NCI-H1105 (cell line): ENCODE data around the gene ZFYVE28.
A peak's percentile ranks its signal among the peaks of the same experiment; 100 is the strongest.

ENCODE experiments used
- DNase-seq: peaks from one replicate; lab custom pipeline; 2025; lab: John Stamatoyannopoulos, UW

ZFYVE28 gene

DNA sequence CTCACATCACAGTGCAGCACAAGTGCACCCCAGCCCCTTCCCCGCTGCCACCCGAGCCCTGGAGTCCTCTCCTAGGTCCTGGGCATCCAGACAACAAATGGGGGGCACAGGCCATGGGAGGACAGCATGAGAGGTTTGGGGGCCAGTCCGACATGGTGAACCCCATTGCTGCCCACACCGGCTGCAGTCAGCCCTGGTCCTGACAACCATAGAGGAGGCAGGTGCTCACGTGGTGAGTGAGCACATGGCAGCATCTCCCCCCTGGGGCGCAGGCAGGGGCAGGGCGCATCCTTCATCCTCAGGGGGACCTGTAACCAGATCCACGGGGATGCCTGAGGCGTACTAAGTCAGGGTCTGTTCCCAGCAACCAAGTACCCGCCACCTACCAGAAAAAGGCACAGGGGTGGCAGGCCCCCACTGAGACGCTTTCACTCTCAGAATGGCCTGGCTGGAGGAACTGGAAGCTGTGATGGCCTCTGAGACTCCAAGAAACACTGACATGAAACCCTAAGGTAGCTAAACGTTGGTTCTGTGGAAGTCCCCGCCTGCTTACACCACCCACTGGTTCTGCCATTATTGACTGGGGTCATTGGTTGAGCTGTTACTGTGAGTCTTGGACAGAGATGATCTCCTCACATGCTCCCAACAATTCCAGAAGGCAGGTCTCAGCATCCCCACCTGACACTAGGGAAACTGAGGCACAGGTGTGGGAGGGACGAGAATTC lies 6.5 kb downstream of the ZFYVE28 start:
- no peak for DNase-seq

DNA sequence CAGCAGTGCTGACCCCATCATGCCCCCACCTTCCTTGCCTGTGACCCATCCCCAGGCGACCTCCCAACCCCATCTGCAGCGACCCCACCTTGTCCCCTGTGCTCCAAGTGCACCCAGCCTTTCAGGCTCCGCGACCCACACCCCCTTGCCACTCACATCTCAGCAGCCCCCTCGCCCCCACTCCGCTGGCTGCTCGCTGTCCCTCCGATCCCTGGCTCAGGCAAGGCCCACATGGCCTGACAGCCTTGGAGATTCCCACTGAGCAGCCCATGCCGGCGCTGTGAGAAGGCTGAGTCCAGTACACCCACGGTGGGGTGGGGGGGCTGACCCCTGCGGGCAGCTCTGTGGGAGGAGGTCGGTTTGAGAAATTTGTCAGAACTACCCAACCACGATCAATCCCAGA lies 9.1 kb downstream of the ZFYVE28 start:
- no peak for DNase-seq

DNA sequence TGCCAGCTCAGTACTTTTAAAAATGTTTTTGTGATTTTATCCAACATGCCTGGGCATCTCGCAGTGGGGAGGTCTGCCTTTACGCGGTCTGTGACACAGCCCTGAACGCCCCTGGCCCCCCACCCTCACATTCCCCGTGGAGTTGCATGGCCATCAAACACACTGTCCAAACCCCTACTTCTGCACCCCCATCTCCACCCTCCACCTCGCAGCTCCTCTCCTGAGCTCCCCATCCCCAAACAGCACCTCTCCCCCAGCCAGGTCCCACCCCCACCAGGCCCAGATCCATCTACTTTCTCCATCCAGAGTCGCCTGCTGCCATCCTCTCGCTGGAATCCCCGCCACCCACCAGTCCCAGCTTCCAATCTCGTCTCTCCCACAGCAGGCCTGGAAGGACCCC lies 9.5 kb downstream of the ZFYVE28 start:
- no peak for DNase-seq

DNA sequence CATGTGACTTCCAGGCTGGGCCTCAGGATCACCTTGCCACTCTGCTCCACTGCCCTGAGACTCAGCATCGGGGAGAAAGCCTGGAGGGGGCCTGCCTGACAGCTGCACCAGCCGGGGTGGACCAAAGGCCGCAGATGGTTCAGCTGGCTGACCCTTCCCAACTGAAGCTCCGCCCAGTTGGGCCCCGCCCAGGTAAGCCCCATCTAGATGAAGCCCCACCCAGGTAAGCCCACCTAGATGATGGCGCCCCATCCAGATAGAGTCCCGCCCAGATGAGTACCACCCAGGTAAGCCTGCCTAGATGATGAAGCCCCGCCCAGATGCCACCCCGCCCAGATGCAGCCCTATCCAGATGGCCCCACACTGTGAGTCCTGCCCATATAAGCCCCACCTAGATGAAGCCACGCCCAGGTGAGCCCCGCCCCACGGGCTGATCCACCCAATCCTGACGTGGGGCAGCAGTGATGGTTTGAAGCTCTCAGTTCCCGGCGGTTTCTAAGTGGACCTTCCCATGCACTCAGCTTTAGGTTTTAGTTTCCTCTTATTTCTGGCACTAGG lies 10.0 kb downstream of the ZFYVE28 start:
- no peak for DNase-seq

DNA sequence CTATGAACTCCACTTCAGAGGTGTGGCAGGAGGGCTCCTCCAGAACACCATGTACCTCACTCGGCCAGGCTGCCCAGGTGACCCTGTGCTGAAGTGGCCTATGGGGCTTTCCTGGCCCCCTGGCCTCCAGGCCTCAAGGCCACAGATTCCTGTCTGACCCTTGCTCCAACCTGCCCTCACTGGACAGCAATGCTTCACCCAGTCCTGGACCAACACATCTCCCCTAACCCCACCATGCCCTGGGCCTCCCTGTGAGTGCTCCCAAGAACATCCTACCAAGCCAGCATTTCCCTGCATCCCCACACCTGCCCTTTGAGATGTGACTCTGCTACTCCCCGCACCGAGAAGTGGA lies 10.5 kb downstream of the ZFYVE28 start:
- no peak for DNase-seq

DNA sequence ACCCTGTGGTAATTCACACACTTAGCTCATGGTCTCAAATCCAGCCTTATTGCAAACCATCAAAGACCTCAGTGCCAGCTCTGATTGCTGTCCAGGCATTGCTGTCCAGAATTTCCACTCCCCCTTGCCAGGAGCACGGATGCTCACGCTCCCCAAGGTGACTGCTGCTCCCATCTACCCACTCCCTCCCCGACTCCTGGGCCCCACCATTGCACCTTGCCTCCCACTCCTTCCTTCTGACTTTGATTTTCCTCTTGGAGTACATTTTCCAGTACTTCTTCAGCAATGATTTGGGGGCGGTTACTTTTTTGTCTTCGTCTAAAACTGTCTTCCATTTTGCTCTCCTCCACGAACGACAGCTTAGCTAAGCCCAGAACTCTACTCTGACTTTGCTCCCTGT lies 11.5 kb downstream of the ZFYVE28 start:
- no peak for DNase-seq

DNA sequence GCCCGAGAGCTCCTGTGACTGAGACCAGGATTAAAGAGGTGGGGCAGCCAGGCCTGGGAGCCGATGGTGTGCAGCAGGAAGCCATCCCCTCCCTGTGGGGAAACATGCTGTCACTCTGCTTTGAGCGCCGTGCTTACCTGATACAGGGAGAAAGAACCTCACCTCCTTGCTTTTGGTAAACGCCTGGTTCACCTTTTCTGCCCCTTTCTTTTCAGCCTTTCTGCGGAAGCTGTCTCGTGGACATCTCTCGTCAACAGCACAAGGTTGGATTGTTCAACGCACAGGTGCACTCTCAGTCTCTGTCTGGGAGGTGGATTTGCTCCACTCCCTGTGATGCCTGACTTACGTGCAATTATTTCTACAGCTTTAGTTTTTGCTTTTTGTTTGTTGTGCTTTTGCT lies 12.0 kb downstream of the ZFYVE28 start:
- no peak for DNase-seq

DNA sequence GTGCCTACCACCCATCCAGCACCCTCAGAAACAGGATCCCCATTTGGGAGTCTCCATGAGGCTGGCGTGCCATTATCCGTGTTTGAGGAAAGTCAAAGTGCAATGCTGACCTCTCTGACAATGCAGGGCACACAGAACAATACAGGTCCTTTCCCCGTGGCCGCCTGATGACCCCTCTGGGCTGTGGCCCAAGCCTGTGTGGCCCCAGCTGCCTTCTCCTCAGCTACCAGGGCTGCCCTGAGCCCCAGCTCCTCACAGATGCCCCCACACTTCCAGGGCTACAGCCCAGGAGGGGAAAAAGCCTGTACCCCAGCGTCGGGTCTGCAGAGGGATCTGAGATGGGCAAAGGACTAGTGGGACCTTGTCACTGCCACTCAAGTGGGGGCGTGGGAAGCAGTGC lies 15.5 kb downstream of the ZFYVE28 start:
- DNase-seq = no peak

DNA sequence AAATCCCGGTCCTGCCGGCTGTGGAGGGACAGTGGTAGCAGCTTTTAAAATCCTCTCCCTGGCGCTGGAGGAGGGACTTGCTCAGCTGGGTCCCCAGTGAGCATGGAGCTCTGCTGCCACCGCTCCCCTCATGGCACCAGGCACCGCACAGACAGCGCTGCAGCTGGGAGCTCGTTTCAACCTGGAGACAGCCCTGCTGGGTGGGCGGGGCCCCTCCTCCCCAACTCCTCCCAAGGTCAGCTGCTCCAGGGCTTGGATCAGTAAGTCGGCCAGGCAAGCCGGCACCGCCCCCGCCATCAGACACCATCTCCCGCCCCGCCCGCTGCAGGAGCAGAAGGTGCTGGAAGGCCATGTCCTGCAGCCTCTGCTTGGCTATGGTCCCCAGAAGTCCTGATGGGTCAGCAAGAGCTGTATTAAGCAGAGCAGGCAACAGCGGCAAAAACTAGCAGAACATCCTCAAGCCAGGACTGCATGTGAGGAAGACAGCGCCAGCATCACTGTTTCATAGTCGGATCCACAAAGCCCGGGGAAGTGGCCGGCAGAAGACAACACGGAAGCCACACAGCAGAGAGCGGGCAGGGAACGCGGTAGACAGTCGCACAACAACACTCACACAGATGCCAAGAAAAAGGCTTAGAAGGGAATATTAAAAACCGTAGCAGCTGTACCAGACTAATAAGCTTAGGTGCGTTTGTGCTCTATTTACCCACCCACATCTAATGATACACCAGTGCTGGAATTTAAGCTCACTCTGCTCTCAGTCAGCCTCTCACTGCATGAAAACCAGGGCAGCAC lies 16.2 kb downstream of the ZFYVE28 start:
- peak; percentile 59 for DNase-seq

DNA sequence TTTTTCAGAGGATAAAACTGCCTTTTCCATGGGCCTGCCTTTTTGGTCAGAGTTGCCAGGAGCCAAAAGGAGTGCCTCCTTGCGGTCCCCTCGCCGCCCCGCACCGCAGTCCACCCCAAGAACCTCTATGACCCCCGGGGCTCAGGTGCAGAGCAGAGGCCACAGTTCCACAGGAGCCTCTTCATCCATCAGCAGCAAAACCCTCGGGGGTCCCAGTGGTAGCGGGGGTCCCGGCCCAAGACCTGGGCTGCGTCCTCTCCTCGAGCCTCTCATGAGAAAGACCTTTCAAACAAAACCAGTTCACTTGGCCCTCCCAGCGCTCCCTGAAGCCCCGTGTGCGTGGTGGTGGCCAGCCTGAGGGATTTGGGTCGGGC lies 16.8 kb downstream of the ZFYVE28 start:
- no peak for DNase-seq

DNA sequence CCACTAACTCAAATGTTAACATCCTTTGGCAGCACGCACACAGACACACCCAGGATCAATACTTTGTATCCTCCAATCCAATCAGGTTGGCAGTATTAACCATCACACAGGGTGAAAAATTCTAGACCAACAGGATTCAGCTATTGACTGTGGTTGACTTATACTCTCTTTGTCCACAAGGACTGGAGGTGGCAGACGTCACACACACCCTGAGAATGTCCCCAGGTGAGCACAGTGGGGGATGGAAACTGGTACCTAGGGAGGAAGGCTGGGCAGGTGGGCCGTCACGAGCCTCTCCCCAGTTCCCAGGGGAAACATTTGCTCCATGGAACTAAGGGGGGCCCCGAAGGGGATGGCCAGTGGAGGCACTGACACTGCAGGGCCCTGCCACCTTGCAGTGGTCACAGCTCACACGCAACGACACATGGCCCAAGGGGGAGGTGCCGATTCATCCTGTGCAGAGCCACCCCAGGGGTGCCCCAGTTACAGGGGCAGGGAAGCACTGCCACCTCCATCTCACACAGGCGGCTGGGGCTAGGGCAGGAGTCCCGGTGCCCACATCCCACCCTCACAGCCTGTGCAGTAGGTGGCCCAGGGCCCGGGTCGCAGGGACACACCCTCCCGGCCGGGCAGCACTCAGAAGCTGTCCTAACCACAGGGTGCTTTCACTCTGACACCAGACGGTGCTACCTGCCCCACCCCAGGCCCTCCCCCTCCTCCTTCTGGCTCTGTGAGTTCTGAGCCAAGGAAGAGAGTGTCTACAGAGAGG lies 17.4 kb downstream of the ZFYVE28 start:
- no peak for DNase-seq

DNA sequence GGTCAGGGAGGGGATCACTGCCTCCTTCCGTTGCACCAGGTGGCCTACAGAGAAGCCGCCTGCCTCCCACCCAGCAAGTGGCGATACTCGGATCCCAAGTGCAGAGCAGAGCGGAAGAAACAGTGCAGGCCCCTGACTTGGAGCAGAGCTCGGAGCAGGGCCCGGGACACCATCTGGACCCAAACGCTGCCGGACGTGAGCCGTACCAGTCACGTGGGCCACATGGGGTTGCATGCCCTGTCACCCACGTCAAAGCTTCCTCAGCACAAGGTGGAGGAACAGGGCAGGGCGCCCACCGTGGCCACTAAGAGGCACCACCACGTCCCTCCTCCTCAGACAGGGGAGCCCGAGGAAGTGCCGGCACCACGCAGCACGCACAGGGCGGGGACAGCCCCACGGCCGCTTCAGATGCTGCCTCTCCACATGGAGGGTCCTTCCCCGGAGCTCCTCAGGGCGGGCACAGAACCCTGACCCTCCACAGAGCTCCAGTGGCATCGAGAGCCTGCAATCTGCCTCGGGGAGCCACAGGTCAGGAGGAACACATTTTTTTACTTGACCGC lies 18.7 kb downstream of the ZFYVE28 start:
- no peak for DNase-seq

DNA sequence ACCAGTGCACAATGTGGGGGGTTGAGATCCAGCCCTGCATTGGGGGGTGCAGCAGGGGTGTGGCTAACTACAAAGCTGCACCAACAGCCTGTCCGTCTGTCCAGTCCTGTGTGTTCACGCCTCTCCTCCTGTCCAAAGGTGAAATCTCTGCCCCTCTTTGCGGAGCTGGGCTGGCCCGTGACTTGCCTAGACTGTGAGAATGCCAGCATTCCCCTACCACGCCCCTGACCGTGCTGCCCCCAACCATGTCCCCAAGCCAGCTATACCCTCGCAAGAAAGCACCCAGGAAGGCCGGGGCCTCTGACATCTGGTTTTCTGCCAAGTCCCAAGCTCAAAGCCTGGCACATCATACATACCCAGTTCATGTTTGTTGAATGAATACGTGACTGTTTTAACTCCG lies 19.2 kb downstream of the ZFYVE28 start:
- DNase-seq = no peak

DNA sequence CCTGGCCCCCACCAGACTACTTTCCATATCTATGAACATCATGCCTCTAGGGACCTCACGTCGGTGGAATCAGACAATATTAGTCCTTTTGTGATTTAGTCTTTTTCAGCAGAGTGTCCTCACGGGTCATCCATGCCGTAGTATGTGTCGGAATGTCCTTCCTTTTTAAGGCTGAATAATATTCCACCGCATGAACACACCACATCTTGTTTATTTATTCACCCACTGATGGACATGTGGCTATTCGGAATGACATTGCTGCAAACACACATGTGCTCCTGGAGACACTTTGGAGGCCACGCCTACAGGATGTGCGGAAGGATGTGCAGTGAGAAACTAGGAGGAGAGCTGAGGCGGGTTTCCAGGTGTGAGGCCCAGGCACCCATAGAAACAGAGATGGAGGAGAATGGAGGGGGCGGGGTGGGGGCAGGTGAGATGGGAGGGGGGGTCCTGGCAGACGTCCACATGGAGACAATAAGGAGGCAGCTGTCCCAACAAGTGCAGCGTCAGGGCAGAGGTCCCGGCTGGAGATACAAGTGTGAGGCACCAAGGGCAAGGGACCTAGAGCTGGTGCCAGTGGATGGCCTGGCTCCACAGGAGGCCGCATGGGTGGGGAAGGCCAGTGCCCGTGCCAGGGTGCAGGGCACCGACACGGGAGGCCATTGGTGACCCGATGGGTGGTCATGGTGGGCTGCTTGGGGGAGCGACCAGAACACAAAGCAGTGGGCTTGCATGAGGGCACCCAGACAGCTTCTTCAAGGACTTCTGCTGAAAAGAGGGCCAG lies 20.7 kb downstream of the ZFYVE28 start:
- DNase-seq = no peak

DNA sequence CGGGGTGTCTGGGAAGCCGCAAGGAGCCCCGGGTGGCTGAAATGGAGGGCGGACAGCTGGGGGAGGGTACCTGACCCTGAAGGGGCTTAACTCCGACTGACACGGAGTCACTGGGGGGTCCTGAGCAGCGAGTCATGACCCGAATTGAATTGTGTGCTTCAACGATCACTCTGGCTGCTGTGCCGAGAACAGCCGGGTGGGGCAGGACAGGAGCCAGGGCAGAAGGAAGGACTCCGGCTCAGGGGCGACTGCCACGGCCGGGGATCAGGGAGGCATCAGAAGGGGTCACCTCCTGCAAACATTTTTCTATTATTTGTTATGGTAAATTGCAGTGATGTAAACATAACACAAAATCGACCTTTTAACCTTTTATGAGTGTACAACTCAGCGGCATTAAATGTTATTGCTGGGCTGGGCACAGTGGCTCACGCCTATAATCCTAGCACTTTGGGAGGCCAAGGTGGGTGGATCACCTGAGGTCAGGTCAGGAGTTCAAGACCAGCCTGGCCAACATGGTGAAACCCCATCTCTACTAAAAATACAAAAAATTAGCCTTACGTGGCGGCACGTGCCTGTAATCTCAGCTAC lies 21.6 kb downstream of the ZFYVE28 start:
- DNase-seq = no peak

DNA sequence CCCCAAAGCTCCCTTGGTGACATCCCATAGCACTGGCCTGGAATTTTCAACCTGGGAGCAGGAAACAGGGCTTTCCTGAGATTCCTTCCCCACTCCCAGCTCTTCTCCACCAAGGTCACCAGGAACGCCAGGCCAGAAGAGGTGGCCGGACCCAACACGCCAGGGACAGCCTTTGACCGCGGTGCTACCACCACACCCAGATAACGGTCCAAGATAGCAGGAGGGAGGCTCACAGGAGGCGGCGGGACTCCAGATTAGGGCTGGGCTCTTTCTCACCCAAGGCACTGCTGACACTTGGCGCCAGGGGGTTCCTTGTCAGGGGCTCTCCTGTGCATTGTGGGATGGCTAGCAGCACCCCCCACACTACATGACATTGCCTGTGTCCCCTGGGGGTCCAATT lies 22.9 kb downstream of the ZFYVE28 start:
- DNase-seq = no peak

DNA sequence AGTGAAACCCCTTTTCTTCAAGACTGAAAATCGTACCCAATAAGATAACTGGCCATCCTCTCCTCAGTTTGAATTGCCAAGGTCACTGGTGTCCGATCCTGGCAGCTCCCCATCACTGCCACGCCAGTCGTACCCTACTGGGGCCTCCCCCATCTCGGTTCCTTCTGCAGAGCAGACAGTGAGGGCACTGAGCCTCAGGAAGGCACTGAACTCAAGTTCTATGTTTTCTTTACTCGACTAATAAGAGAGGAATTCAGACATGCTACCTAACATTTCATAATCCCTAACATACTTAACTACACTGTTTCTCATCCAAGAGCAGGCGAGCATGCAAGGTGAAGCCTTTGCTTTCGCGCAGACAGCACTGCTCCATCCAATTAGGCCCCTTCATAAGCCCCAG lies 23.4 kb downstream of the ZFYVE28 start:
- no peak for DNase-seq

DNA sequence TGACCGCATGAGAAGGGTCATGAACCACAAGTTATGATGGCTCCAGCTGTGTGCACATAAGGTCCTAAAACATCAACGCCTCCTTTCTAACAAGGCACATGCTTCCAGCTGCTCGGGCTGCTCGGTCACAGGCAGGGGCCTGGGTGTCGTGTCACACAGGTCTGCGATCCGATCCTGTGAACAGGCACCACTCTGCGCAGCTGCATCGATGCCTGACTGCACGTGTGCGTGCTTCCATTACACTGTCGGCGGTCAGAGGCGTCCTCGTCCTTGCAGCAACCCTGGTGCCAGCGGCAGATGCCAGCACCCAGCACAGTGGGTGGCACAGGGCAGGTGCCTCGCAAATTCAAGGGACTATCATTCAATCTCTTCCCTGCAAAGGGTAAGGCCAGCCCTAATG lies 23.9 kb downstream of the ZFYVE28 start:
- no peak for DNase-seq

DNA sequence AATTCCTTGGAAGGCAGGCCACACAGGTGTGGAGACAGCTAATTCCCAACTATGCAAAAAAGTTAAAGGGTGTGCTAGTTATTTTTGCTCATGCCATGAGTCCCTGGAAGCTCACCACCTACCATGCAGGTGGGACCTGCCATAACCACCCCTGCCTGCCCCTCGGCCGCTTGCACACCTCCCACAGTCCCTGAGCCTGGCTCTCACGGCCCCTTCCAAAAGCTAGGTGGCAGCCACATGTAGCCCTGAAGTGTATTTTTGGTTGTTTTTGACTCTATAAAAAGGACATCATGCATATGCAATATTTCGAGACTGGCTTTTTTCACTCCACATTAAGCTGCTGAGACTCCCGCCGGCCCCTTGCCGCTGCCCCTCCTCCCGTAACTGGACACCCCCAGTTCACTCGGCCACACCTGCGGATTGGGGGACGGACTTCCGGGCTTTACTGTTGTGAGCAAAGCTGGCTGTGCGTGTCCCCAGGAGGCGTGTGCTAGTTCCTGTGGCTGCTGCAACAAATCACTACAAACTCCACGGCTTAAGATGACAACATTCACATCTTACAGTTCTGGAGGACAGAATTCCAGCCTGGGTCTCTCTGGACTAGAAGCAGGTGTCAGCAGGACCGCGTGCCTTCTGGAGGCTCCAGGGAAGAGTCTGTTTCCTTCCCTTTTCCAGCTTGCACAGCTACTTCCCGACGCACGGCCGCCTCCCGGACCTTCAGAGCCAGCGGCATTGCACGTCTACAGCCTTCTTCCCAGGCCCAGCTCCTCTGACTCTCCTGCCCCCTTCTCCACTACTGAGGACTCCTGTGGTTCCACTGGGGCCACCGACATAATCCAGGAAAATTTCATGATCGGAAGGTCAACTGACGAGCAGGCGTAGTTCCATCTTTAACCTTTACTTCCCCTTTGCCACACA lies 24.8 kb downstream of the ZFYVE28 start:
- DNase-seq = no peak

DNA sequence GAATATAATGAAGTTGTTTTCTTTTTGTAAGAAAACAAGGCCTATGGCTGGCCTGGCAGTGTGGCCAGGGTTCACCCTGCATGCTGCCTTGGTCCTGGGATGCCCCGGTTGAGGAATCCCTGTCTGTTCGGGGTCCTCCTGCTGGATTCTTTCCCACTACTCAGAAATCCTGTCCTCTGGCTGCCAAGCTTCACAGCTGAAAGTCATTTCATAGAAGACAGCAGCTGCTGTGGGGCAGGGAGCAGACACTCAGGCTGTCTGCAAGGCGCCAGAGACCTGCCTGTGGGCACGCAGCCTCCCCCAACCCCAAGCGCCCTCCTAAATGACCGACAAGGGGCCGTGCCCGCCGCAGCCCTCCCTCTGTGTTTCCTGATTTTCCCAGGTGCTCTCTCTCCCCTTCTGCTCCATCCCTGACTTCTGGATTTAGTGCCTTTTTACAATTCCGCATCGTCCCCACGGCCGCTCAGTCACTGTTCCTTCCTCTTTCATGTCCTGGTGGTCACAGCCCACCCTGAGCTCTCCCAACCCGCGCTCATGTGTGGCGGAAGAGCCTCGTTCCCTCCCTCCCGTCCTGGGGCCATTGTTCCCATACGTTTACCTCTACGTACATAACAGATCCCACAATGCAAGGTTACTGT lies 27.5 kb downstream of the ZFYVE28 start:
- DNase-seq = no peak
